ENCODE data around the gene PAPPA. TPM values are rescaled to one million over a fixed set of nuclear protein-coding genes. Genes with fewer than 3 reads are reported as not detected.

Gene PAPPA
- total RNA-seq, 1 experiment from 2014 or later: 0.22 TPM

DNA sequence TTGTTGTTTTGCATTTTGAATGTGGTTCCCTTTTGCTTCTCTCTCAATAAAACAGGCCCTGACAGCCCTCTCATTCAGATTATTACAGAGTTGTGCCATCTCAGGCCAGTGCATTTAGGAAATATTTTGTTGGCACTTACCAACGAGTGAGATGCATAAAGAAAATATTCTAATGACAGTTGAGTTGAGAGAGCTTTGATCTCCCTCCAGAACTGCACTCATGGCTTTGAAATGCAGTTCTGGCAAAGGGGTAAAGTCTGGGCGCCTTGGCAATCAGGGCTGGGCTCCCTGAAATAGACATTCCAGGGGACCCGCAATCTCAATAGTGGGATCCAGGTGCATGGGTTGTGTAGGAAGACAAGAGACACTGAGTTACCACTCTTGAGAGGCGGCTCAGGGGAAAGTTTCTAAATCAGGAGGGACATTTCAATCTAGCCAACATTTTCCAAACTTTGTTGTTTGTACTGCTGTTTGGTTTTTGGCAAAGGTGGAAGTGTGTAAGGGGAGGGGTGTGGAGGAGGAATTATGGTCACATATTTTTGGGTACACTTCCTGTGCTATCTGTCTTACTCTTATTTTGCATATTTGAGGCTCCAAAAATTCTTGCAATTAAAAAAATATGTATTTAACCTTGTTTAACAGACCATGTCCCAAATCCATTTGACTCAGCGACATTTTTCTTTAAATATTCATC lies 48.8 kb downstream of the PAPPA start (continued):
- TF ChIP-seq, protein P1, sequence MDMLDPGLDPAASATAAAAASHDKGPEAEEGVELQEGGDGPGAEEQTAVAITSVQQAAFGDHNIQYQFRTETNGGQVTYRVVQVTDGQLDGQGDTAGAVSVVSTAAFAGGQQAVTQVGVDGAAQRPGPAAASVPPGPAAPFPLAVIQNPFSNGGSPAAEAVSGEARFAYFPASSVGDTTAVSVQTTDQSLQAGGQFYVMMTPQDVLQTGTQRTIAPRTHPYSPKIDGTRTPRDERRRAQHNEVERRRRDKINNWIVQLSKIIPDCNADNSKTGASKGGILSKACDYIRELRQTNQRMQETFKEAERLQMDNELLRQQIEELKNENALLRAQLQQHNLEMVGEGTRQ (CRISPR knock-in tag; IDR thresholded peaks at IDR 0.05): no peak
- TF ChIP-seq ZNF416 (CRISPR knock-in tag; IDR thresholded peaks at IDR 0.05): no peak
- TF ChIP-seq NR2C2 (CRISPR knock-in tag; IDR thresholded peaks at IDR 0.05): no peak
- TF ChIP-seq SP1 (CRISPR knock-in tag; conservative IDR thresholded peaks at IDR 0.05): no peak
- TF ChIP-seq NFYB (CRISPR knock-in tag; conservative IDR thresholded peaks at IDR 0.05; ENCODE audit: low read depth): no peak
- TF ChIP-seq, protein P2, sequence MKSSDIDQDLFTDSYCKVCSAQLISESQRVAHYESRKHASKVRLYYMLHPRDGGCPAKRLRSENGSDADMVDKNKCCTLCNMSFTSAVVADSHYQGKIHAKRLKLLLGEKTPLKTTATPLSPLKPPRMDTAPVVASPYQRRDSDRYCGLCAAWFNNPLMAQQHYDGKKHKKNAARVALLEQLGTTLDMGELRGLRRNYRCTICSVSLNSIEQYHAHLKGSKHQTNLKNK (CRISPR knock-in tag; IDR thresholded peaks at IDR 0.05): no peak
- no peak for TF ChIP-seq CREB1 (CRISPR knock-in tag; IDR thresholded peaks at IDR 0.05)
- no peak for TF ChIP-seq NR3C1 (CRISPR knock-in tag; conservative IDR thresholded peaks at IDR 0.05; ENCODE audit: low read depth)
- no peak for TF ChIP-seq SOX15 (CRISPR knock-in tag; IDR thresholded peaks at IDR 0.05)
- no peak for TF ChIP-seq ELF4 (CRISPR knock-in tag; IDR thresholded peaks at IDR 0.05; ENCODE audit: low read depth)

DNA sequence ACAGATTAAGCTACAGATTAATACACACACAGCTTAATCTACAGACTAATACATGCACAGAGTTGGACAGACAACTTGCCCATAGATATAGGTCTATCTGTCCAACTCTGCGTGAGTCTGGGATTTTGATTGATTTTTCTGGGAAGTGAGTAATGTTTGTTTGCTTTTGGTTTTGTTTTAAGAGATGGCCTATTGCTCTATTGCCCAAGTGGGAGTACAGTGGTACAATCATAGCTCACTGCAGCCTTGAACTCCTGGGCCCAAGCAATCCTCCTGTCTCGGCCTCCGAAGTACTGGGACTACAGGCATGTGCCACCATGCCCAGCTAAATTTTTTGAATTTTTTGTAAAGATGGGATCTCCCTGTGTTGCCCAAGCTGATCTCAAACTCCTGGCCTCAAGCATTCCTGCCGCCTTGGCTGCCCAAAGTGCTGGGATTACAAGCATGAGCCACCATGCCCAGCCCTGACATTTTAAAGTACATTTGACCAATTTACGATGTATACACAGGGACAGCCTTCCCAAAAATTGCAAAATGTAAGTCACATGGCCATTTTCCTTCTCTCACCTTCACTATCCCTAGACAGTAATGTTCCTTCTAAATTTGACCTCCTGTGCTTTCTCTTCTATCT lies 50.8 kb downstream of the PAPPA start:
- TF ChIP-seq FOXJ3 (CRISPR knock-in tag; IDR thresholded peaks at IDR 0.05; ENCODE audit: borderline replicate concordance): no peak
- TF ChIP-seq, protein P3, sequence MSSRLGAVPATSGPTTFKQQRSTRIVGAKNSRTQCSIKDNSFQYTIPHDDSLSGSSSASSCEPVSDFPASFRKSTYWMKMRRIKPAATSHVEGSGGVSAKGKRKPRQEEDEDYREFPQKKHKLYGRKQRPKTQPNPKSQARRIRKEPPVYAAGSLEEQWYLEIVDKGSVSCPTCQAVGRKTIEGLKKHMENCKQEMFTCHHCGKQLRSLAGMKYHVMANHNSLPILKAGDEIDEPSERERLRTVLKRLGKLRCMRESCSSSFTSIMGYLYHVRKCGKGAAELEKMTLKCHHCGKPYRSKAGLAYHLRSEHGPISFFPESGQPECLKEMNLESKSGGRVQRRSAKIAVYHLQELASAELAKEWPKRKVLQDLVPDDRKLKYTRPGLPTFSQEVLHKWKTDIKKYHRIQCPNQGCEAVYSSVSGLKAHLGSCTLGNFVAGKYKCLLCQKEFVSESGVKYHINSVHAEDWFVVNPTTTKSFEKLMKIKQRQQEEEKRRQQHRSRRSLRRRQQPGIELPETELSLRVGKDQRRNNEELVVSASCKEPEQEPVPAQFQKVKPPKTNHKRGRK (CRISPR knock-in tag; IDR thresholded peaks at IDR 0.05; ENCODE audit: borderline replicate concordance): no peak
- TF ChIP-seq, protein P4, sequence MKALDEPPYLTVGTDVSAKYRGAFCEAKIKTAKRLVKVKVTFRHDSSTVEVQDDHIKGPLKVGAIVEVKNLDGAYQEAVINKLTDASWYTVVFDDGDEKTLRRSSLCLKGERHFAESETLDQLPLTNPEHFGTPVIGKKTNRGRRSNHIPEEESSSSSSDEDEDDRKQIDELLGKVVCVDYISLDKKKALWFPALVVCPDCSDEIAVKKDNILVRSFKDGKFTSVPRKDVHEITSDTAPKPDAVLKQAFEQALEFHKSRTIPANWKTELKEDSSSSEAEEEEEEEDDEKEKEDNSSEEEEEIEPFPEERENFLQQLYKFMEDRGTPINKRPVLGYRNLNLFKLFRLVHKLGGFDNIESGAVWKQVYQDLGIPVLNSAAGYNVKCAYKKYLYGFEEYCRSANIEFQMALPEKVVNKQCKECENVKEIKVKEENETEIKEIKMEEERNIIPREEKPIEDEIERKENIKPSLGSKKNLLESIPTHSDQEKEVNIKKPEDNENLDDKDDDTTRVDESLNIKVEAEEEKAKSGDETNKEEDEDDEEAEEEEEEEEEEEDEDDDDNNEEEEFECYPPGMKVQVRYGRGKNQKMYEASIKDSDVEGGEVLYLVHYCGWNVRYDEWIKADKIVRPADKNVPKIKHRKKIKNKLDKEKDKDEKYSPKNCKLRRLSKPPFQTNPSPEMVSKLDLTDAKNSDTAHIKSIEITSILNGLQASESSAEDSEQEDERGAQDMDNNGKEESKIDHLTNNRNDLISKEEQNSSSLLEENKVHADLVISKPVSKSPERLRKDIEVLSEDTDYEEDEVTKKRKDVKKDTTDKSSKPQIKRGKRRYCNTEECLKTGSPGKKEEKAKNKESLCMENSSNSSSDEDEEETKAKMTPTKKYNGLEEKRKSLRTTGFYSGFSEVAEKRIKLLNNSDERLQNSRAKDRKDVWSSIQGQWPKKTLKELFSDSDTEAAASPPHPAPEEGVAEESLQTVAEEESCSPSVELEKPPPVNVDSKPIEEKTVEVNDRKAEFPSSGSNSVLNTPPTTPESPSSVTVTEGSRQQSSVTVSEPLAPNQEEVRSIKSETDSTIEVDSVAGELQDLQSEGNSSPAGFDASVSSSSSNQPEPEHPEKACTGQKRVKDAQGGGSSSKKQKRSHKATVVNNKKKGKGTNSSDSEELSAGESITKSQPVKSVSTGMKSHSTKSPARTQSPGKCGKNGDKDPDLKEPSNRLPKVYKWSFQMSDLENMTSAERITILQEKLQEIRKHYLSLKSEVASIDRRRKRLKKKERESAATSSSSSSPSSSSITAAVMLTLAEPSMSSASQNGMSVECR (CRISPR knock-in tag; IDR thresholded peaks at IDR 0.05; ENCODE audit: borderline replicate concordance): no peak
- TF ChIP-seq CREM (CRISPR knock-in tag; IDR thresholded peaks at IDR 0.05): no peak
- no peak overlapping the region for H3K4me3 Mint-ChIP-seq
- POLR2A ChIA-PET: interaction anchor here (0.6 kb wide), 1 partner anchor 715 kb away, joined by 3 read pairs; no protein-coding TSS in a partner anchor
- H3K27me3 Mint-ChIP-seq (ENCODE audit: low read depth): peaks cover 16% of the 10 kb centered on the region
- CTCF ChIA-PET: no interaction called here
- no peaks in the 10 kb centered on the region for H3K9me3 Mint-ChIP-seq
- peaks cover 16% of the 10 kb centered on the region for H3K4me1 Mint-ChIP-seq
- no peak for ATAC-seq
- H3K36me3 Mint-ChIP-seq: no peaks in the 10 kb centered on the region
- DNase-seq (ENCODE audit: low spot score): no peak
- H3K27ac Mint-ChIP-seq: no peak overlapping the region

DNA sequence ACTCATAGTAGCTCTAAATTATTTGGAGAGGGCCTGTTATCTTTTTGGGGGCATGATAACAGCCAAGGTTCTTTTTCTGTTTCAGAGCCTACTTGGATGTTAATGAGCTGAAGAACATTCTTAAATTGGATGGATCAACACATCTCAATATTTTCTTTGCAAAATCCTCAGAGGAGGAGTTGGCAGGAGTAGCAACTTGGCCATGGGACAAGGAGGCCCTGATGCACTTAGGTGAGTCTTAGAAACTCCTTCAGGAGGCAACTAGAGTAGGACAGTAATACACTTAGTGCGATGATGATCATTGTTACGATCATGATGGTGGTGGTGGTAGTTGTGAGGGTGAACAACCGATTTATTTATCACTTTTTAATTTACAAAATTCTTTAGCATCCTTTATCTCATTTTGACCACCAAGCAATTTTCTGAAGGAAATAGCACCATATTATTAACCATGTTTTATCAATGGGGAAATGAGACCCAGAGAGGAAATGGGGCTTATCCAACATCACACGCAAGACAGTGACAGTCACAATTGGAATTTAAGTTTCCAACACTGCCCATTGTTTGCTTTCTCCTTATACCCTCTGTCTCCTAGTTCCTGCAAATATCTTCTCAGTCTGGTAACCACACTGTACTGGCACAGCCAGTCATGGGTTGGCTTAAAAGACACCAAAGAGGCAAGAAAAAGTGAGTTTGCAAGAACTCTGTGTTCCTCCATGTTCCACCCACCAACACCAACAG lies 54.0 kb downstream of the PAPPA start:
- peaks cover 12% of the 10 kb centered on the region for H3K4me1 Mint-ChIP-seq
- H3K27me3 Mint-ChIP-seq (ENCODE audit: low read depth): peaks cover 11% of the 10 kb centered on the region
- no peak overlapping the region for H3K4me3 Mint-ChIP-seq
- no peaks in the 10 kb centered on the region for H3K36me3 Mint-ChIP-seq
- ChIA-PET CTCF (no interaction called here), POLR2A (no interaction called here)
- TF ChIP-seq, protein P5, sequence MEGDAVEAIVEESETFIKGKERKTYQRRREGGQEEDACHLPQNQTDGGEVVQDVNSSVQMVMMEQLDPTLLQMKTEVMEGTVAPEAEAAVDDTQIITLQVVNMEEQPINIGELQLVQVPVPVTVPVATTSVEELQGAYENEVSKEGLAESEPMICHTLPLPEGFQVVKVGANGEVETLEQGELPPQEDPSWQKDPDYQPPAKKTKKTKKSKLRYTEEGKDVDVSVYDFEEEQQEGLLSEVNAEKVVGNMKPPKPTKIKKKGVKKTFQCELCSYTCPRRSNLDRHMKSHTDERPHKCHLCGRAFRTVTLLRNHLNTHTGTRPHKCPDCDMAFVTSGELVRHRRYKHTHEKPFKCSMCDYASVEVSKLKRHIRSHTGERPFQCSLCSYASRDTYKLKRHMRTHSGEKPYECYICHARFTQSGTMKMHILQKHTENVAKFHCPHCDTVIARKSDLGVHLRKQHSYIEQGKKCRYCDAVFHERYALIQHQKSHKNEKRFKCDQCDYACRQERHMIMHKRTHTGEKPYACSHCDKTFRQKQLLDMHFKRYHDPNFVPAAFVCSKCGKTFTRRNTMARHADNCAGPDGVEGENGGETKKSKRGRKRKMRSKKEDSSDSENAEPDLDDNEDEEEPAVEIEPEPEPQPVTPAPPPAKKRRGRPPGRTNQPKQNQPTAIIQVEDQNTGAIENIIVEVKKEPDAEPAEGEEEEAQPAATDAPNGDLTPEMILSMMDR (IDR thresholded peaks at IDR 0.05): no peak
- TF ChIP-seq, protein P6, sequence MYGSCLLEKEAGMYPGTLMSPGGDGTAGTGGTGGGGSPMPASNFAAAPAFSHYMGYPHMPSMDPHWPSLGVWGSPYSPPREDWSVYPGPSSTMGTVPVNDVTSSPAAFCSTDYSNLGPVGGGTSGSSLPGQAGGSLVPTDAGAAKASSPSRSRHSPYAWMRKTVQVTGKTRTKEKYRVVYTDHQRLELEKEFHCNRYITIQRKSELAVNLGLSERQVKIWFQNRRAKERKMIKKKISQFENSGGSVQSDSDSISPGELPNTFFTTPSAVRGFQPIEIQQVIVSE (CRISPR knock-in tag; IDR thresholded peaks at IDR 0.05; ENCODE audit: borderline replicate concordance): no peak
- TF ChIP-seq ZNF416 (CRISPR knock-in tag; IDR thresholded peaks at IDR 0.05): no peak
- H3K27ac Mint-ChIP-seq: no peak overlapping the region
- DNase-seq (ENCODE audit: low spot score) (no peak), ATAC-seq (no peak)
- no peaks in the 10 kb centered on the region for H3K9me3 Mint-ChIP-seq

Measured in WTC11 (cell line).